ENCODE results near the gene TRPT1. TPM values are rescaled to one million over a fixed set of nuclear protein-coding genes. Genes with fewer than 3 reads are reported as not detected.
A peak's percentile ranks its signal among the peaks of the same experiment; 100 is the strongest.

The TRPT1 gene
- total RNA-seq, 1 experiment from 2014 or later: 66.1 TPM

DNA sequence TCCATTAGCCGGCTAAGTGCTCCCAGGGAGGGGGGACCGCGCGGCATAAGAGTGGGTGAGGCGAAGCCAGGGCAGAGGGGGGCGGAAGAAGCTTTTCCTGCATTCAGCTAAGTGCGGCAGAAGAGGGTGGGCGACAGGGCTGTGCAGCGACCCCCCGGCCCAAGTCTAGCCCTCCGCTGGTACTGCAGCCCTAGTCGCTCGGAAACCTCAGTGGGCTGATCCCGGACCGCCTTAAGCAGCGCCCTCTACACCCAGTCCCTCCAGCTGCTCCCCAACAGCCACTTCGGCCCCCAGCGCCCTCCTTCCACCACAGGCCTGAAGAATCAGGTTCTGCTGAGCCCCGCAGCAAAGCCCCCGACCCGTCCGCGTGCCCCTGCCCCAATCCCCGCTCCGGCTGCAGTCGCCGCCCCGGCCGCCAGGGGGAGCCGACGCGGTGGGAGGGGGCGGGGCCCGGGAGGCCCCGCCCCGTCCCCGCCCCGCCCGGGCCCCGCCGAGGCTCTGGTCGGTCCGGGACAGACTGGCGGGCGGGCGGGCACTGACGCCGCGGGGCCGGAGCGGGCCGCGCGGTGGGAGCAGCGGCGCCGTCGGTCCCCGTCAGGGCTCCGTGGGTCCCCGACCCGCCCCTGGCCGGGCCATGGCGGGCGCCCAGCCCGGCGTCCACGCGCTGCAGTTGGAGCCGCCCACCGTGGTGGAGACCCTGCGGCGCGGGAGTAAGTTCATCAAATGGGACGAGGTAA lies 25.2 kb upstream of the TRPT1 start, which contains the start of gene PLCB3:
Gene PLCB3, plus strand, starts transcription at position 515 of the 737 bp plus-strand sequence. Its CDS starts 120 bp downstream, at position 635.
- Histone ChIP-seq H3K9me3 (ENCODE audit: control insufficient read depth, insufficient read depth, low read depth, low read length) (no peaks in the 10 kb centered on the region), H3K4me3 (ENCODE audit: low read depth in 2 of 2, low read length in 2 of 2) (peak within 1 kb of the TSS; percentile 84 to 90), H3K27ac (ENCODE audit: low read length) (peak within 1 kb of the TSS; percentile 89), H3K36me3 (ENCODE audit: control insufficient read depth, insufficient read depth, low read length) (0 out of 2 replicates have a peak, but pooled peaks cover 3% of the 10 kb centered on the region), H3K4me1 (ENCODE audit: control insufficient read depth, insufficient read depth, low read length) (peaks cover 41% of the 10 kb centered on the region), H3K27me3 (ENCODE audit: control insufficient read depth, insufficient read depth, low read length) (no peaks in the 10 kb centered on the region)
- BruUV-seq (replicated peaks): no TSS peak
- intact Hi-C loops (cut with micrococcal nuclease; ENCODE audit: unreplicated experiment) (no loop called here), in situ Hi-C loops (cut with HindIII; ENCODE audit: low pct_unique_long_range_greater_than_20kb, low sequenced_read_pairs) (no loop called here)
- no peak for DNase-seq (ENCODE audit: low read depth, low spot score)
- peak; percentile 67 for ATAC-seq
- CTCF ChIA-PET: interaction anchor here (0.8 to 1.8 kb wide), 3 partner anchors 13 to 54 kb away, joined by 3 to 4 read pairs (median 4); no protein-coding TSS in a partner anchor
- POLR2A ChIA-PET: no interaction called here
- TF ChIP-seq SIN3A (IDR thresholded peaks at IDR 0.05; ENCODE audit: borderline replicate concordance, insufficient read depth, low read depth, low read length) (peak; percentile 44; the same call in 1 of the 2 replicates), POLR2AphosphoS5 (IDR thresholded peaks at IDR 0.05; ENCODE audit: low read depth, low read length) (no peak)
- TF ChIP-seq, protein P1, sequence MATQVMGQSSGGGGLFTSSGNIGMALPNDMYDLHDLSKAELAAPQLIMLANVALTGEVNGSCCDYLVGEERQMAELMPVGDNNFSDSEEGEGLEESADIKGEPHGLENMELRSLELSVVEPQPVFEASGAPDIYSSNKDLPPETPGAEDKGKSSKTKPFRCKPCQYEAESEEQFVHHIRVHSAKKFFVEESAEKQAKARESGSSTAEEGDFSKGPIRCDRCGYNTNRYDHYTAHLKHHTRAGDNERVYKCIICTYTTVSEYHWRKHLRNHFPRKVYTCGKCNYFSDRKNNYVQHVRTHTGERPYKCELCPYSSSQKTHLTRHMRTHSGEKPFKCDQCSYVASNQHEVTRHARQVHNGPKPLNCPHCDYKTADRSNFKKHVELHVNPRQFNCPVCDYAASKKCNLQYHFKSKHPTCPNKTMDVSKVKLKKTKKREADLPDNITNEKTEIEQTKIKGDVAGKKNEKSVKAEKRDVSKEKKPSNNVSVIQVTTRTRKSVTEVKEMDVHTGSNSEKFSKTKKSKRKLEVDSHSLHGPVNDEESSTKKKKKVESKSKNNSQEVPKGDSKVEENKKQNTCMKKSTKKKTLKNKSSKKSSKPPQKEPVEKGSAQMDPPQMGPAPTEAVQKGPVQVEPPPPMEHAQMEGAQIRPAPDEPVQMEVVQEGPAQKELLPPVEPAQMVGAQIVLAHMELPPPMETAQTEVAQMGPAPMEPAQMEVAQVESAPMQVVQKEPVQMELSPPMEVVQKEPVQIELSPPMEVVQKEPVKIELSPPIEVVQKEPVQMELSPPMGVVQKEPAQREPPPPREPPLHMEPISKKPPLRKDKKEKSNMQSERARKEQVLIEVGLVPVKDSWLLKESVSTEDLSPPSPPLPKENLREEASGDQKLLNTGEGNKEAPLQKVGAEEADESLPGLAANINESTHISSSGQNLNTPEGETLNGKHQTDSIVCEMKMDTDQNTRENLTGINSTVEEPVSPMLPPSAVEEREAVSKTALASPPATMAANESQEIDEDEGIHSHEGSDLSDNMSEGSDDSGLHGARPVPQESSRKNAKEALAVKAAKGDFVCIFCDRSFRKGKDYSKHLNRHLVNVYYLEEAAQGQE (IDR thresholded peaks at IDR 0.05; ENCODE audit: insufficient read depth in 1 of 2, low read depth in 2 of 2, low read length in 1 of 2): no peak
- TF ChIP-seq, protein P2, sequence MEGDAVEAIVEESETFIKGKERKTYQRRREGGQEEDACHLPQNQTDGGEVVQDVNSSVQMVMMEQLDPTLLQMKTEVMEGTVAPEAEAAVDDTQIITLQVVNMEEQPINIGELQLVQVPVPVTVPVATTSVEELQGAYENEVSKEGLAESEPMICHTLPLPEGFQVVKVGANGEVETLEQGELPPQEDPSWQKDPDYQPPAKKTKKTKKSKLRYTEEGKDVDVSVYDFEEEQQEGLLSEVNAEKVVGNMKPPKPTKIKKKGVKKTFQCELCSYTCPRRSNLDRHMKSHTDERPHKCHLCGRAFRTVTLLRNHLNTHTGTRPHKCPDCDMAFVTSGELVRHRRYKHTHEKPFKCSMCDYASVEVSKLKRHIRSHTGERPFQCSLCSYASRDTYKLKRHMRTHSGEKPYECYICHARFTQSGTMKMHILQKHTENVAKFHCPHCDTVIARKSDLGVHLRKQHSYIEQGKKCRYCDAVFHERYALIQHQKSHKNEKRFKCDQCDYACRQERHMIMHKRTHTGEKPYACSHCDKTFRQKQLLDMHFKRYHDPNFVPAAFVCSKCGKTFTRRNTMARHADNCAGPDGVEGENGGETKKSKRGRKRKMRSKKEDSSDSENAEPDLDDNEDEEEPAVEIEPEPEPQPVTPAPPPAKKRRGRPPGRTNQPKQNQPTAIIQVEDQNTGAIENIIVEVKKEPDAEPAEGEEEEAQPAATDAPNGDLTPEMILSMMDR (IDR thresholded peaks at IDR 0.05): peak; percentile 97

DNA sequence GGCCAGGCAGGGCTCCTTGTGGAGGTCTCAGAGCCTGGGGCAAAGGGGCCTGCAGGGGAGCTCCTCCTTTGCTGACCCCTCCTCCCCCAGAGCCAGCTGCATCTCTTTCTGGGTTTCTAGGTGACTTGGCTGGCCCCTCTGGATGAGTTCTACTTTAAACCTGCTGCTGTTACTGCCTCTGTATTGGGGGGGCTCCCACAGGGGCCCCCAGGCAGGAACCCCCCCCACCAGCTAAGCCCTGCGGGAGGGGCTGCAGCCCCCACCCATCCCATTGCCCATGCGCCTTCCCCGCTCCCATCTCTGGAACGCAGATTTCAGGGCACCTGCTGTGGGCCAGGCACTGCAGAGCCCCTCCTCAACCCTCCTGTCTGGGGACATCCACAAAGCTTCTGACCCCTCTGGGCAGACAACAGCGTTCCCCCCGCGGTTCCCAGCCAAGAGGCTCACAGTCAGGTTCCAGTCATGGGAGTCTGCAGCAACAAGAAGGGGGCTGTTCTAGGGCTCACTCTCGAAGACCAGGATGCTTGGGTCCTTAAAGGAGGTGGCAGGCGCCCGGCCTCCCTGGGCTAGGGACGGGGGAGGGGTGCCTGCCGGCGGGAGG lies 24.5 kb upstream of the TRPT1 start:
- peaks cover 5% of the 10 kb centered on the region; the same call in 1 of the 2 replicates for H3K36me3 ChIP-seq (ENCODE audit: control insufficient read depth, insufficient read depth, low read length)
- in situ Hi-C loops (cut with HindIII; ENCODE audit: low pct_unique_long_range_greater_than_20kb, low sequenced_read_pairs): no loop called here
- no TSS peak for BruUV-seq (replicated peaks)
- CTCF ChIA-PET: interaction anchor here (0.8 to 1.8 kb wide), 2 partner anchors 19 to 54 kb away, joined by 4 read pairs; no protein-coding TSS in a partner anchor
- peak overlapping the region; percentile 65 for H3K27ac ChIP-seq (ENCODE audit: low read length)
- intact Hi-C loops (cut with micrococcal nuclease; ENCODE audit: unreplicated experiment): no loop called here
- H3K27me3 ChIP-seq (ENCODE audit: control insufficient read depth, insufficient read depth, low read length): no peaks in the 10 kb centered on the region
- no peak for DNase-seq (ENCODE audit: low read depth, low spot score)
- POLR2A ChIA-PET: no interaction called here
- H3K4me1 ChIP-seq (ENCODE audit: control insufficient read depth, insufficient read depth, low read length): peaks cover 41% of the 10 kb centered on the region
- peak overlapping the region; percentile 65 to 84 for H3K4me3 ChIP-seq (ENCODE audit: low read depth in 2 of 2, low read length in 2 of 2)
- ATAC-seq: peak; percentile 13
- H3K9me3 ChIP-seq (ENCODE audit: control insufficient read depth, insufficient read depth, low read depth, low read length): no peaks in the 10 kb centered on the region
- TF ChIP-seq TCF7L2 (IDR thresholded peaks at IDR 0.05; ENCODE audit: low read depth, low read length): no peak
- TF ChIP-seq POLR2AphosphoS5 (IDR thresholded peaks at IDR 0.05; ENCODE audit: low read depth, low read length): no peak
- TF ChIP-seq, protein P1 (IDR thresholded peaks at IDR 0.05; ENCODE audit: insufficient read depth in 1 of 2, low read depth in 2 of 2, low read length in 1 of 2): no peak
- no peak for TF ChIP-seq SIN3A (IDR thresholded peaks at IDR 0.05; ENCODE audit: borderline replicate concordance, insufficient read depth, low read depth, low read length)
- TF ChIP-seq, protein P2 (IDR thresholded peaks at IDR 0.05): no peak

Measured in Panc1 (cell line).